Spleen (tissue), 11 donors: ENCODE data around the gene CAMSAP2. TPM values are rescaled to one million over a fixed set of nuclear protein-coding genes. Genes with fewer than 3 reads are reported as not detected.

ENCODE experiments used
- DNase-seq: peaks from one replicate; pipeline ENCODE4 v3.0.0-alpha.2; 2020
- H3K27ac ChIP-seq, 8 donors: fragments of 200-600 bp; sonication (generic) in 7 of 8; 1 replicate in 4 of 8; 2 replicates in 4 of 8; pipeline versions ENCODE4 v1.5.0 to v1.8.0; 2016 to 2021; ENCODE audit warnings: inconsistent platforms in 4 of 8, mild to moderate bottlenecking in 4 of 8, moderate library complexity in 1 of 8
- H3K27me3 ChIP-seq, 7 donors: fragments of 200-600 bp; sonication (generic) in 6 of 7; replicated peaks in 1 of 7; 1 replicate in 4 of 7; 2 replicates in 3 of 7; pipeline versions ENCODE4 v1.5.0 to v1.8.0; 2016 to 2021; ENCODE audit warnings: inconsistent platforms in 3 of 7, mild to moderate bottlenecking in 1 of 7
- H3K36me3 ChIP-seq, 6 donors: fragments of 200-600 bp; sonication (generic) in 5 of 6; 1 replicate in 4 of 6; 2 replicates in 2 of 6; pipeline versions ENCODE4 v1.5.0 to v1.8.0; 2016 to 2021; ENCODE audit warnings: inconsistent platforms in 2 of 6
- H3K4me1 ChIP-seq, 6 donors: fragments of 200-600 bp; sonication (generic) in 5 of 6; 1 replicate in 3 of 6; 2 replicates in 3 of 6; pipeline versions ENCODE4 v1.5.0 to v1.8.0; 2016 to 2021; ENCODE audit warnings: inconsistent platforms in 3 of 6
- H3K4me3 ChIP-seq, 8 donors: fragments of 200-600 bp; sonication (generic) in 7 of 8; 1 replicate in 4 of 8; 2 replicates in 4 of 8; pipeline versions ENCODE4 v1.5.0 to v1.8.0; 2016 to 2021; ENCODE audit warnings: inconsistent platforms in 4 of 8, mild to moderate bottlenecking in 4 of 8, moderate library complexity in 2 of 8
- H3K9me3 ChIP-seq, 8 donors: fragments of 200-600 bp; sonication (generic) in 7 of 8; 1 replicate in 4 of 8; 2 replicates in 4 of 8; pipeline versions ENCODE4 v1.5.0 to v1.8.0; 2016 to 2021; ENCODE audit warnings: inconsistent platforms in 4 of 8
- POLR2A ChIP-seq, 3 donors: fragments of 450-650 bp; IDR thresholded peaks; one replicate each; pipeline ENCODE4 v1.5.1; 2017; ENCODE audit warnings: antibody characterized with exemption in 3 of 3, mild to moderate bottlenecking in 1 of 3
- POLR2AphosphoS5 ChIP-seq, 3 donors: sonication (generic); formaldehyde crosslinking; IDR thresholded peaks; one replicate each; pipeline ENCODE4 v1.5.1; 2017; ENCODE audit warnings: antibody characterized with exemption in 3 of 3
- WGBS, 5 donors: extraction: QIAGEN DNeasy Blood & Tissue Kit in 3 of 5; methylation state at CpG; one replicate each; pipeline versions ENCODE4 v1.1.5 to v1.1.7; 2013 to 2018; 5-methylcytosine and 5-hydroxymethylcytosine counted together
- intact Hi-C: fragments of 100-400 bp; cut with DNase I; formaldehyde crosslinking; loops from one replicate; pipeline ENCODE4 v1.15.0; 2023; ENCODE audit warnings: low total_unique reads
- polyA plus RNA-seq, 3 donors: library from polyadenylated mRNA; stranded (reverse); fragments of 200-250 nt; gene quantifications; one replicate each; pipeline ENCODE4 v1.2.1, GENCODE V29; 2013
- total RNA-seq, 7 donors: library from RNA; depleted of rRNA in 3 of 7; stranded (reverse); fragments of >200 nt in 3 of 7; fragmentation: NEBNext Ultra II Directional in 4 of 7; extraction: Animal tissue kit (Norgen Biotek cat#: 25700) in 4 of 7; gene quantifications; one replicate each; pipeline versions ENCODE4 v1.1.0 to v1.2.1, GENCODE V29; 2016 to 2021
- TF ChIP-seq, protein P1 (sequence below), 11 experiments: fragments of 200-600 bp in 7 of 11; fragments of 450-650 bp in 4 of 11; sonication (generic) in 4 of 11; IDR thresholded peaks in 8 of 11; conservative IDR thresholded peaks in 3 of 11; 1 replicate in 7 of 11; 2 replicates in 4 of 11; pipeline versions ENCODE4 v1.4.0 to v1.8.0; 2016 to 2021; ENCODE audit warnings: antibody characterized with exemption in 11 of 11, inconsistent platforms in 4 of 11, mild to moderate bottlenecking in 1 of 11
- donor health status: healthy with polysubstance abuse.
- donor health status: DM: no; HTN: no; CAD: no; lungs with moderate emphysema.
- donor health status: DM: no; HTN: no; CAD: no.
- donor health status: Bipolar disorder and iron deficiency.
- donor health status: healthy.
- donor health status: DM: no; HTN: no; CAD: no.
- donor health status: DM: yes; HTN: yes; CAD: no.

CAMSAP2 gene
- total and polyA plus RNA-seq, 10 donors, result 2.1 to 24.7 (median 17.2) TPM

DNA sequence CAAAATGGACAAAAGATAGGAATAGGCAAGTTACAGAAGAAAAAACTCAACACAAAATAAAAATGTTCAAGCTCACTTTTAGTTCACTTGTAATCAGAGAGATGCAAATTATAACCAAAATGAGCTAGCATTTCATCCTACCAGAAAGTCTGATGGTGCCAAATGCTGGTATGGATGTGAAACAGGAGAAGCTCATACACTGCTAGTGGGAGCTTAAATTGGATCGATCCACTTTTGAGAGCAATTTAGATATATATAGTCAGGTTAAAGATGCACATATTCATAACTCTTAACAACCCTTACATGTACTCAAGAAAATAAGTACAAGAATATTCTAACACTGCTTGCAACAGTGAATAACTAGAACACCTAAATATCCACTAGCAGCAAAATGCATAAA, 18.5 kb upstream of the CAMSAP2 start:
- Histone ChIP-seq H3K27me3 (no peaks in the 10 kb centered on the region), H3K27ac (no peak overlapping the region), H3K9me3 (no peaks in the 10 kb centered on the region), H3K4me1 (no peaks in the 10 kb centered on the region), H3K36me3 (no peaks in the 10 kb centered on the region), H3K4me3 (no peak overlapping the region)
- WGBS, 5 donors, result 90 to 100% (median 98%) methylated on average over 1 of the region's 1 CpG
- TF ChIP-seq POLR2A (IDR thresholded peaks at IDR 0.05) (no peak), POLR2AphosphoS5 (IDR thresholded peaks at IDR 0.05) (no peak)
- TF ChIP-seq, protein P1, sequence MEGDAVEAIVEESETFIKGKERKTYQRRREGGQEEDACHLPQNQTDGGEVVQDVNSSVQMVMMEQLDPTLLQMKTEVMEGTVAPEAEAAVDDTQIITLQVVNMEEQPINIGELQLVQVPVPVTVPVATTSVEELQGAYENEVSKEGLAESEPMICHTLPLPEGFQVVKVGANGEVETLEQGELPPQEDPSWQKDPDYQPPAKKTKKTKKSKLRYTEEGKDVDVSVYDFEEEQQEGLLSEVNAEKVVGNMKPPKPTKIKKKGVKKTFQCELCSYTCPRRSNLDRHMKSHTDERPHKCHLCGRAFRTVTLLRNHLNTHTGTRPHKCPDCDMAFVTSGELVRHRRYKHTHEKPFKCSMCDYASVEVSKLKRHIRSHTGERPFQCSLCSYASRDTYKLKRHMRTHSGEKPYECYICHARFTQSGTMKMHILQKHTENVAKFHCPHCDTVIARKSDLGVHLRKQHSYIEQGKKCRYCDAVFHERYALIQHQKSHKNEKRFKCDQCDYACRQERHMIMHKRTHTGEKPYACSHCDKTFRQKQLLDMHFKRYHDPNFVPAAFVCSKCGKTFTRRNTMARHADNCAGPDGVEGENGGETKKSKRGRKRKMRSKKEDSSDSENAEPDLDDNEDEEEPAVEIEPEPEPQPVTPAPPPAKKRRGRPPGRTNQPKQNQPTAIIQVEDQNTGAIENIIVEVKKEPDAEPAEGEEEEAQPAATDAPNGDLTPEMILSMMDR (IDR thresholded peaks at IDR 0.05 in 8 of 11, conservative IDR thresholded peaks at IDR 0.05 in 3 of 11), result no peak
- intact Hi-C loops, result no loop called here
- no peak for DNase-seq

DNA sequence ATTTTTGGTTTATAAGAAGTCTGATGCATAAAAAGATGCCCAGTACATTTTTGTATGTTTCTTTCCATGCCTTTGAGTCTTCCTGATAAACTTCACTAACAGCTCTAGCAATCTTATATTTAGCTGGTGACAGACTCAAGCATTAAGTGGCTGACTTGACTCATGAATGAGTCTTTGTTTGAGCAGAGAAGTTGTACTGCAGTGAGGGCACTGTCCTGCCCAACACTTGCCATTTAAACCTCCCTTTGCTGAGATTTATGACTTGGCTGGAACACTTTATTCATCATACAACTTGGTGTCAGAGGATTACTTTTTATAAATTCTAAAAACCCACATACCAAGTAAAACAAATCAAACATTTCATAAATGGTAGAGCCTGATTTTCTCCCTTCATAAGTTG, 14.6 kb upstream of the CAMSAP2 start:
- H3K4me3 ChIP-seq, result no peak overlapping the region
- no peaks in the 10 kb centered on the region for H3K27me3 ChIP-seq
- no peak overlapping the region for H3K27ac ChIP-seq
- H3K9me3 ChIP-seq, result no peaks in the 10 kb centered on the region
- TF ChIP-seq POLR2A (IDR thresholded peaks at IDR 0.05), result no peak
- no peak for TF ChIP-seq POLR2AphosphoS5 (IDR thresholded peaks at IDR 0.05)
- TF ChIP-seq, protein P1 (IDR thresholded peaks at IDR 0.05 in 8 of 11, conservative IDR thresholded peaks at IDR 0.05 in 3 of 11), result no peak
- intact Hi-C loops, result no loop called here
- no peak for DNase-seq
- no peaks in the 10 kb centered on the region for H3K4me1 ChIP-seq
- no peaks in the 10 kb centered on the region for H3K36me3 ChIP-seq

DNA sequence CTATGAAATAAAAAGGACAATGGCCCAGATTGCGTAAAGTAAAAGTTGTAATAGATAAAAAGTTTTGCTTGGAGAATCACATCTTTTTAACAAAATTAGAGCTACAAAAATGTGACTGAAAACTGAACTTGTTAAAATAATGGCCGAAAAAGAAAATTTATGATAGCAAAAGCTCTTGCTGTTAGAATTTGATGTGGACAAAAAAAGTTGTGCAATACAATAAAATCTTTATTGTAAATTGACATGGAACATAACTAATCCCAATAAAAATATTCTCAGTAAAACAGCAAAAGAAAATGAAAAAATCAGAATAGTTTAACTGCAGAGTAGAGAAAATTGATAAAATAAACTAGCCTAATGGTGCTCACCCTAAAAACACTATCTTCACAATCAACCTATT, 11.4 kb upstream of the CAMSAP2 start:
- H3K4me1 ChIP-seq, result no peaks in the 10 kb centered on the region
- H3K27me3 ChIP-seq, result no peaks in the 10 kb centered on the region
- H3K4me3 ChIP-seq, result no peak overlapping the region
- H3K36me3 ChIP-seq, result no peaks in the 10 kb centered on the region
- DNase-seq, result no peak
- 77 to 94% (median 92%) methylated on average over 2 of the region's 2 CpGs for WGBS, 5 donors
- H3K9me3 ChIP-seq, result no peaks in the 10 kb centered on the region
- TF ChIP-seq POLR2AphosphoS5 (IDR thresholded peaks at IDR 0.05) (no peak), POLR2A (IDR thresholded peaks at IDR 0.05) (no peak)
- TF ChIP-seq, protein P1 (IDR thresholded peaks at IDR 0.05 in 8 of 11, conservative IDR thresholded peaks at IDR 0.05 in 3 of 11), result no peak
- H3K27ac ChIP-seq, result no peak overlapping the region
- intact Hi-C loops, result no loop called here

DNA sequence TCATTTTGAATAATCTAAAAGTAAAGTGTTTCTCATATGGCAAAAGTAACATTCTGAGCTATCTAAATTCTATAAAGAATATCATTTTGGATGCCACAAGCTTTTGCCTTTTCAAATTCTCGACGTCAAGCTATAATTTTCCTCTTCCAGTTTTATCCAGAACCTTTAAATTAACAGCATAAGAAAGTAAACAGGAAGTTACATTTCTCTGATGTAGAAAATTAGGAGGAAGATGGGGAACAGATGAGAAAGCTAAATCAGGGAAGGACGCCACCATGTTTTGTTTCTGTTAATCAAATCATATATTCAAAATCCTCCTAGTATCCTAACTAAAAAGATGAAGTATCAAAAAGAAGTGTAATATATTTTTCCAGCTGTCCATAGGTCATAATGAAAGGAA, 8.8 kb upstream of the CAMSAP2 start:
- Histone ChIP-seq H3K4me1 (no peaks in the 10 kb centered on the region), H3K9me3 (no peaks in the 10 kb centered on the region), H3K36me3 (no peaks in the 10 kb centered on the region), H3K4me3 (no peak overlapping the region), H3K27me3 (no peaks in the 10 kb centered on the region), H3K27ac (no peak overlapping the region)
- intact Hi-C loops, result no loop called here
- TF ChIP-seq, protein P1 (IDR thresholded peaks at IDR 0.05 in 8 of 11, conservative IDR thresholded peaks at IDR 0.05 in 3 of 11), result no peak
- TF ChIP-seq POLR2A (IDR thresholded peaks at IDR 0.05) (no peak), POLR2AphosphoS5 (IDR thresholded peaks at IDR 0.05) (no peak)
- no peak for DNase-seq
- WGBS, 5 donors, result 49 to 64% (median 61%) methylated on average over 3 of the region's 3 CpGs
